ENCODE results near the gene MED12L. TPM values are rescaled to one million over a fixed set of nuclear protein-coding genes. Genes with fewer than 3 reads are reported as not detected.

MED12L gene
- polyA plus RNA-seq, 1 of the 3 experiments (the other 2 are of a cell fraction) = 0.03 TPM

GRCh38 chr3:151107177-151107576, 21.7 kb downstream of the MED12L start:
- ChIA-PET CTCF (no interaction called here), POLR2A (no interaction called here)
- Histone ChIP-seq H3K27me3 (ENCODE audit: insufficient read depth) (peaks cover 5% of the 10 kb centered on the region; the same call in 1 of the 2 replicates), H4K20me1 (ENCODE audit: insufficient read depth) (no peaks in the 10 kb centered on the region), H3K36me3 (replicated peaks in 1 of 2; ENCODE audit: control insufficient read depth in 1 of 2, insufficient read depth in 2 of 2, low read length in 1 of 2) (no peaks in the 10 kb centered on the region), H3F3A (replicated peaks; ENCODE audit: insufficient read depth) (no peaks in the 10 kb centered on the region), H2AFZ (ENCODE audit: low read depth) (no peak overlapping the region), H3K4me1 (ENCODE audit: control insufficient read depth in 1 of 2, insufficient read depth in 2 of 2, low read depth in 1 of 2, low read length in 1 of 2) (no peaks in the 10 kb centered on the region), H3K4me3 (ENCODE audit: low read depth in 2 of 2, low read length in 1 of 2) (no peak overlapping the region), H3K4me2 (no peak overlapping the region), H3K79me2 (ENCODE audit: insufficient read depth) (no peaks in the 10 kb centered on the region), H3K9me3 (no peaks in the 10 kb centered on the region), H3K9me2 (no peaks in the 10 kb centered on the region), H3K27ac (ENCODE audit: low read depth in 2 of 2, low read length in 1 of 2) (no peak overlapping the region), H3K9ac (no peak overlapping the region)
- 29% methylated on average over 4 of the region's 4 CpGs for WGBS (ENCODE audit: low lambda C conversion rate)
- no peak for DNase-seq
- TF ChIP-seq FOXJ3 (CRISPR knock-in tag; IDR thresholded peaks at IDR 0.05) = no peak
- no peak for TF ChIP-seq CHD2 (IDR thresholded peaks at IDR 0.05; ENCODE audit: low read length, partially characterized antibody)
- no peak for TF ChIP-seq FOSL2 (IDR thresholded peaks at IDR 0.05; ENCODE audit: borderline replicate concordance, low read depth)
- no peak for TF ChIP-seq TEAD4 (IDR thresholded peaks at IDR 0.05; ENCODE audit: borderline replicate concordance, insufficient read depth)
- no peak for TF ChIP-seq POLR2AphosphoS5 (IDR thresholded peaks at IDR 0.05; ENCODE audit: low read depth, low read length)
- TF ChIP-seq TAF1 (IDR thresholded peaks at IDR 0.05; ENCODE audit: borderline replicate concordance, low read depth, low read length) = no peak
- no peak for TF ChIP-seq CTCF (IDR thresholded peaks at IDR 0.05)
- TF ChIP-seq YY1 (IDR thresholded peaks at IDR 0.05; ENCODE audit: low read depth) = no peak
- no peak for TF ChIP-seq SMC3 (IDR thresholded peaks at IDR 0.05; ENCODE audit: low read depth, low read length)
- no peak for TF ChIP-seq TCF12 (IDR thresholded peaks at IDR 0.05)
- no peak for TF ChIP-seq RXRA (IDR thresholded peaks at IDR 0.05; ENCODE audit: borderline replicate concordance, low read depth)
- TF ChIP-seq NFIC (IDR thresholded peaks at IDR 0.05; ENCODE audit: borderline replicate concordance) = no peak
- TF ChIP-seq ZBTB33 (IDR thresholded peaks at IDR 0.05; ENCODE audit: borderline replicate concordance, low read depth) = no peak
- TF ChIP-seq RCOR1 (IDR thresholded peaks at IDR 0.05; ENCODE audit: low read length) = no peak

- TF ChIP-seq CHD2 (IDR thresholded peaks at IDR 0.05; ENCODE audit: low read length, partially characterized antibody) (no peak), MEF2A (IDR thresholded peaks at IDR 0.05; ENCODE audit: borderline replicate concordance, low read depth) (no peak), ZBTB33 (IDR thresholded peaks at IDR 0.05; ENCODE audit: borderline replicate concordance, low read depth) (no peak), FOXM1 (IDR thresholded peaks at IDR 0.05; ENCODE audit: low read depth) (no peak), GABPA (IDR thresholded peaks at IDR 0.05; ENCODE audit: low read depth) (no peak), NRF1 (IDR thresholded peaks at IDR 0.05; ENCODE audit: low read depth, low read length) (no peak), SIN3A (IDR thresholded peaks at IDR 0.05; ENCODE audit: borderline replicate concordance, low read depth, low read length) (no peak), CTCF (IDR thresholded peaks at IDR 0.05) (no peak), YY1 (IDR thresholded peaks at IDR 0.05; ENCODE audit: low read depth) (no peak), RCOR1 (IDR thresholded peaks at IDR 0.05; ENCODE audit: low read length) (no peak), TCF12 (IDR thresholded peaks at IDR 0.05) (no peak)
- no peak for DNase-seq
- H3K4me2 ChIP-seq = no peak overlapping the region
- peaks cover under 1% of the 10 kb centered on the region; the same call in 1 of the 2 replicates for H3K27me3 ChIP-seq (ENCODE audit: insufficient read depth)
- ChIA-PET POLR2A (no interaction called here), CTCF (no interaction called here)
- no peaks in the 10 kb centered on the region for H3K79me2 ChIP-seq (ENCODE audit: insufficient read depth)
- no peak overlapping the region for H3K9ac ChIP-seq
- H3K36me3 ChIP-seq (replicated peaks in 1 of 2; ENCODE audit: control insufficient read depth in 1 of 2, insufficient read depth in 2 of 2, low read length in 1 of 2) = no peaks in the 10 kb centered on the region
- H3K4me3 ChIP-seq (ENCODE audit: low read depth in 2 of 2, low read length in 1 of 2) = no peak overlapping the region
- H3K9me3 ChIP-seq = no peaks in the 10 kb centered on the region
- no peaks in the 10 kb centered on the region for H3K9me2 ChIP-seq
- H3K4me1 ChIP-seq (ENCODE audit: control insufficient read depth in 1 of 2, insufficient read depth in 2 of 2, low read depth in 1 of 2, low read length in 1 of 2) = no peaks in the 10 kb centered on the region
- no peak overlapping the region for H3K27ac ChIP-seq (ENCODE audit: low read depth in 2 of 2, low read length in 1 of 2)
- H4K20me1 ChIP-seq (ENCODE audit: insufficient read depth) = no peaks in the 10 kb centered on the region
- no peaks in the 10 kb centered on the region for H3F3A ChIP-seq (replicated peaks; ENCODE audit: insufficient read depth)
- no peak overlapping the region for H2AFZ ChIP-seq (ENCODE audit: low read depth)
- WGBS (ENCODE audit: low lambda C conversion rate) = 34% methylated on average over 5 of the region's 5 CpGs
Observed at GRCh38 chr3:151107701-151108100, 22.2 kb downstream of the MED12L start.

All from SK-N-SH (cell line).